HG03354 (cell line): ENCODE data around the gene ARID1B.
A peak's percentile ranks its signal among the peaks of the same experiment; 100 is the strongest.

Experiments
- ATAC-seq: cut with Tn5 transposase; IDR thresholded peaks from one replicate; pipeline ENCODE4 v1.9.1; 2021; ENCODE audit warnings: mild to moderate bottlenecking; ENCODE audit not compliant: unreplicated experiment, poor library complexity, severe bottlenecking

The ARID1B gene

GRCh38 chr6:156789081-156789943 is 12.1 kb downstream of the ARID1B start:
- no peak for ATAC-seq

DNA sequence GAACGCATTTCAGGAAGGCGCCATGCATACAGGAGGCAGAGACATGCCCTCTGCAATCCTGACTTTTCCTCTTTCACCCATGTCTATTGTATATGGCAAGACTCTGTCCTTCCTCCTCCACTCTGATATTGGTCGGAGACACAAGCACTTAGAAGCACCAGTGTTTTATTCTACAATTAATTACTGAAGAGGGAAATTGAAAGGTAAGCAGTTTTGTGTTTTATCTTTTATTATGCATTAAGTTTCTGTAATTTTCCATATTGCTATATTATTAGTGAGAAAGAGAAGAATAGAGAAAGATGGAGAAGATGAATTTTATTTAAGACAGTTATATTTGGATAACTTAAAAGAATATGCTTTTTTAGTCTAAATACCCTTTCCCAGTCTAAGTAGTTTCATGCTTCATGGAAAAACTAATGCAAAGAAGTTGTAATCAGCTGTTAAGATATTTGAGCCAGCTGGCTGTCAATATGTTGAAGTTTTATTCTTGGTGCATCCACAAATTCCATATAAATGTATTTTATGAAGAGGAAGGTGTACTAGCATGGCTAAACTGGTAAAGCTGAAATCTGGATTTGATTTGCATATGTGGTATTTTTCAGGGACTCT is 13.6 kb downstream of the ARID1B start:
- no peak for ATAC-seq

DNA sequence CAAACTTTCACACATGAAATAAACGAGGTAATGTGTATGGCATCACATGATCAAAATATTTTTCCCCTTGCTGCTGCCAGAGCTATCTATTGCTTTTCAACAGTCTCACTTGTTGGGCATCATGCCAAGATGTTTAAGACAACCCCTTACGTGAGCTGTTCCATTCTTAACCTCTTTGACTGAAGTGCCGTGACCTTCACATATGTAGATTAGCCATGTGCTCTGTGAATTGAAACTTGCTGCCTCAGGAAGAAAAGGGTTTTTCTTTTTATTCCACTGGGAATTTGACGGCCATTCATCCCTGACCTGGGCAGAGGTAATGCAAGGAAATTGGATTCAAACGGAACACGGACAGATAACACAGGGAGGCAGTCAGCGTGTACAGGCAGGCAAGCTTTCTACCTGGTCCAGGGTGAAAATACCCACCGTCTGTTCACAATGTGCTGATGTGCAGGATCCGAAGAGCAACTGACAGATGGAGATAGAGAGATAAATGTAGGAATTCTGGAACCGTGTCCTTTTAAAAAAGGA is 14.2 kb downstream of the ARID1B start:
- ATAC-seq: peak; percentile 65

GRCh38 chr6:156793200-156793599 is 16.0 kb downstream of the ARID1B start:
- no peak for ATAC-seq

DNA sequence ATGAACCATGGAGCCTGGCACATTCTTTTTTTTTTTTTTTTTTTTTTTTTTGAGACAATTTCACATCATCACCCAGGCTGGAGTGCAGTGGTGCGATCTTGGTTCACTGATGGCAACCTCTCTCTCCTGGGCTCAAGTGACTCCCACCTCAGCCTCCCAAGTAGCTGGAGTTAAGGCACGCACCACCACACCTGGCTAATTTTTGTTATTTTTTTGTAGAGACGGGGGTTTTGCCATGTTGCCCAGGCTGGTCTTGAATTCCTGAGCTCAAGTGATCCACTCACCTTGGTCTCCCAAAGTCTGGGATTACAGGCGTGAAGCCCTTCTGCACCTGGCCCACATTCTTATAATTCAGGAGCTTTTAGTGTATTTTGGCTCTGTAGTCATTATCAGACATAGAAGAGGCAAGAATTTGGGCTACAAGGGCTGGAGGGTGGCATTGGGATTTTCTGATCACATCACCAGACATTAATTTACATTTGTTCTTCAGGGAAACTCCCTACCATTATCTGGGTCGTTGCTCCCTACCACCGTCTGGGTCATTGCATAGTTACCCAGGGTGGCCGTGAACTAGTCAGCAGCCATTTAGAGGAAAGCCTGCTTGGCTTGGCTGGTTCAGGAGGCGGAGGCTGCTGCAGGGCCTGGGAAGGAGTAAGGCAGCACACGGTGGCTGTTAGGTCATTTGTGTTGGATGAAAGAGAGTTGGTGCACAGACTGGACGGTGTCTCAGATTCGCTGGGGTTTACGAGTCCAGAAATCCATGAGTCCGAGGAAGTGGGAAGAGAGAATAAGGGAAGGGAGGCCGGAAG is 17.6 kb downstream of the ARID1B start:
- peak; percentile 67 for ATAC-seq

DNA sequence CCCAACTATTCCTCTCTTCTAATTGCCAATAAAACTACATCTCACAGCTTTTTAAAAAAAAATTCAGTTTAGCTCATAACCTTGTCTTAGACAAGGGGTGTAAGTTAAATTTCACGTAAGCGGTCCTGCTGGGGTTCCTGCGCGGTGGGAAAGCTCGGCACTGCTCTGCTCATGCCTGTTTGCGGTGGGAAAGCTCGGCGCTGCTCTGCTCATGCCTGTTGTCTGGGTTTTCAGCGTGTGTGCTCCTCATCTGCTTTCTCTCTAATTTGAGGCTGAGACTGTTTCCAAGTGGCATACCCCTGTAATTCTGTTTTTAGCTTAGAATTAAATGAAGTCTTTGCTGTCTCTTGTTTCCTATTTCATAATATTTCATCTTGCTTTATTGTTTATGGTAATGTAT is 18.6 kb downstream of the ARID1B start:
- ATAC-seq: no peak

DNA sequence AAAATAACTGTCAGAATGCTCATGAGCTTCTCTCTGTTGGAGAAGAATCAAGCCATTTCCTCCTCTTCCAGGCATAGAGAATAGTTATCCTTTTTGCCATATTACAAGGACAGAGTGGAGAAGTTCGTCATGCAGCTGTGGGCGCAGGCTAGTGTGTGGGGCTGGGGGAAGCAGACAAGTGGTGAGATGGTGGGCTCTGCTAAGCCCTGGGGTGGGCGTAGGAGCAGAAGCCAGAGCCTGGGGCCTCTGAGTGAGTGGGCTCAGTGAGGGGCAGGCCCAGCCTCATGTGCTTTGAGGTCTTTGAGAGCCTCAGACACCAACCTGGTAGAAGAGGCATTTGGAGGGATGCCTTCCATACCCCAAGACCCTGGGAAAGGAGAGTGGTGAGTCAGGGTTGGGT is 19.4 kb downstream of the ARID1B start:
- ATAC-seq: no peak

- ATAC-seq: no peak
These were observed 20.9 kb downstream of the ARID1B start for GRCh38 chr6:156797901-156798735.

DNA sequence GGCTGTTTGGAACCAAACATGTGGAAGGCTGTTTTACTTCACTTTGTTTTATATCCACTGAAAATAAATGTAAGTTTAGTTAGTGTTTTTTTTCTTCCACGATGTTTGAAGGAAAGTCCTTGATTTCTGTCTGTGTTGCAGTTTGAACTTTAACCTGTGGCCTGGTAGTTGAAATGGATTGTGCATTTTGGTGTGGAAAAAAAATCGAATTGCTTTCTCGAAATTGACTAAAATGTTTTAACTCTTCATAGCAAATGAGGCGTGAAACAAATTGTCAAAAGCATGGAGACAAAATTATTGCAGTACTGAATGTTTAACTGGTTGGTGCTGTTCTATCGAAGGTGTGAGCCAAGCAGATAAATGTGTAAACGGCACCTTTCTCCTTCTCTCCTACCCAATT is 24.5 kb downstream of the ARID1B start:
- no peak for ATAC-seq

DNA sequence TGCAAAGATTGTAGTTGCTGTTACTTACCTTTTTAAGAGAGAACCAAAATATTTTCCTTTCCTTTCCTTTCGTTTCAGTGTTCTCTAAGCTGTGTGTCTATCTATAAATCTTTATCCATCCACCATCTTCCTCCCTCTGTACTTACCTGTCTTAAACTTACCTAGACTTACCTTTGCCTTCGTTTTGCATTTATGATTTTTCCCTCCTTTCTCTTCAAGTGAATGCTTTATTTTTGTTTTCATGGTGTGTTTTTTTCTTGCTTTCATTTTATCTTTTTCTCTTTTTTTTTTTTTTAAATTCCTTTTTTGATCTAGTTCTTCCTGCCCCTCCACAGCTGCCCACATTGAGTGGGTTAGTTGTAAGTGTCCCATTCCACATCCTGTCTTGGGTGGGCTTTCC is 26.2 kb downstream of the ARID1B start:
- ATAC-seq: no peak

DNA sequence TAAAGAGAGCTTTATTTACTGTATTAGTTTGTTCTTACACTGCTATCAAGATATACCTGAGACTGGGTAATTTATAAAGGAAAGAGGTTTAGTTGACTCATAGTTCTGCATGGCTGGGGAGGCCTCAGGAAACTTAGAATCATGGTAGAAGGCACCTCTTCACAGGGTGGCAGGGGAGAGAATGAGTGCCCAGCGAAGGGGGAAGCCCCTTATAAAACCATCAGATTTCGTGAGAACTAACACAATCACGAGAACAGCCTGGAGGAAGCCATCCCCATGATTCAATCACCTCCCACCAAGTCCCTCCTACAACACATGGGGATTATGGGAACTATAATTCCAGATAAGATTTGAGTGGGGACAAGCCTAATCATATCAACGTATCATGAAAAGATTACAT is 27.2 kb downstream of the ARID1B start:
- ATAC-seq: no peak

- ATAC-seq: no peak
These were observed 29.0 kb downstream of the ARID1B start for GRCh38 chr6:156806155-156806554.

DNA sequence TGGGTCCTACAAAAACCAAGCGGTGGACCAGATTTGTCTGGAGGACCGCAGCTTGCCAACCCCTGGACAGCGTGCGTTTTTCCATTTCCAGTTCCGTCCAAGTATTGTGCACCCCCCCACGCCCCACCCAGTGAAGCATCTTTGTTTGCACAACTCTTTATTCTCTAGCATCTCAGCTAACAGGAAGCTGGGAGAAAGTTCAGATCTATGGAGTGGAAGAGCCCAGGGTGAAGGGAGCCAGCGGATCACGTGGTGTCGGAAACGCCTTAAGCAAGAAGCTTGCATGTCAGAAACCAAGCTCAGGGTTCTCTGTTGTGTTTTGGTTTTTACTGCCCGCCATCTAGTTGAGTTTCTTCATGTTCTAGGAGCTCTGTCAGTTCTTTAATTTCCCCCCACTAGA is 29.9 kb downstream of the ARID1B start:
- ATAC-seq: no peak

DNA sequence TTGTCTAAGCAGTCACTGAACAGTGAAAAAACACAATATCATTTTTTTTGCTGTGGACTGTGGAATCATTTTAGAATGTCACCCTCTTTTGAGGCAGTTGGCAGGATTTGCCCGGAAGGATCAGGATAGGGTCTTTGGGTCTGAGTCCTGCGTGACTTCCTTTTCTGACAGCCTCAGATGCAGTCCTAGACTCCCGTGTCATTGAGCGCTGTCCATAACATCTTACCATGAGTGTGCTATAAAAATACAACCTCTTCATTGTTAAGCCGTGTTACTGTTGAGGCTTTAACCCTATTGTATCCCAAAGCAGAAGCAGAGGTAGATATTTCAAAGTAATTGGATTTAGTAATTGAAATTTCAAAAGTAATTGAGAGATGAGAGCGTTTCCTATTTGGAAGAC is 30.6 kb downstream of the ARID1B start:
- no peak for ATAC-seq

- no peak for ATAC-seq
These were observed 31.1 kb downstream of the ARID1B start for GRCh38 chr6:156808287-156808686.

DNA sequence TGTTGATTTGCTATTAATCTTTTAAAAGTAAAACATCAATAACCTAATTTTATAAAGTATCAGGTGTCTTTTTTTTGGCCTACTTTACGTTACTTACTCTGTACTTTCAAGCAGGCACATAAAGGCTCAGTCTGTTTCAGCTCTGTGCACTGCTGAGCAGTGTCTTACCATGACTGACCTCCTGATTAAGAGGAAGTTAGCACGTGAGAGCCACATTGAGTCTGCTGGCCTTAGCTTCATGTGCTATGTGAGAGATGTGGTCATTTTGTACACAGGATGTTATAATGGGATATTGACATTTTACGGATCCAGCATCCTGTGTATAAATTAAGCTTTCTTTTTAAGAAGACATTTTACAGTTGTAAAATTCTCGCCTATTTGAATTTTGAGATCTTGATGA is 31.9 kb downstream of the ARID1B start:
- peak; percentile 96 for ATAC-seq

GRCh38 chr6:156809446-156810178 is 32.4 kb downstream of the ARID1B start:
- no peak for ATAC-seq

DNA sequence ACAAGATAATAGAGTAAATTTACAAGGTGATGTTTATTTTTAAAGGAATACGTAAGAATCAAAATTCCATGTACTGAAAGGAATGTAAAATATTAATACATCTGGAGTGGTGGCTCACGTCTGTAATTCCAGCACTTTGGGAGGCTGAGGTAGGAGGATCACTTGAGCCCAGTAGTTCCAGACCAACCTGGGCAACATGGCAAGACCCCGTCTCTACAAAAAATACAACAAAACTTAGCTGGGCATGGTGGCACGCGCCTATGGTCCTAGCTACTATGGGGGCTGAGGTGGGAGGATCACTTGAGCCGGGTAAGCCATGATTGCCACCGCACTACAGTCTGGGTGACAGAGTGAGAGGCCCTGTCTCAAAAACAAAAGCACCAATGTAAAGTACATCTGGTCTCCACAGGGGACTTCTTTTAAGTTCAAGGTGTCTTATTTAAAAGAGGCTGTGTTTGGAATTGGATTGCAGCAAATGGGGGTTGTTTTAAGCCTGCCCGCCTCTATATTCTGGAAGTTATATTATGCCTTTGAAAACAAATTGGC is 36.9 kb downstream of the ARID1B start:
- ATAC-seq: no peak

GRCh38 chr6:156816505-156816904 is 39.3 kb downstream of the ARID1B start:
- peak; percentile 57 for ATAC-seq
